Smooth muscle cell (in vitro differentiated cells): ENCODE data around the gene TMPRSS4. TPM values are rescaled to one million over a fixed set of nuclear protein-coding genes. Genes with fewer than 3 reads are reported as not detected.

Experiments
- DNase-seq: peaks from one replicate; lab custom pipeline; 2025; ENCODE audit not compliant: unreplicated experiment; lab: John Stamatoyannopoulos, UW
- H2AFZ ChIP-seq: fragments of 200-600 bp; sonication (generic); 2 replicates; pipeline ENCODE4 v1.6.0; 2016; ENCODE audit warnings: antibody characterized with exemption, low read depth, mild to moderate bottlenecking
- H3F3A ChIP-seq: fragments of 200-600 bp; sonication (generic); 2 replicates; pipeline ENCODE4 v1.6.0; 2017; ENCODE audit warnings: antibody characterized with exemption, low read depth
- H3K27ac ChIP-seq: fragments of 200-600 bp; sonication (generic); 2 replicates; pipeline ENCODE4 v1.5.1; 2016; ENCODE audit warnings: low read depth, mild to moderate bottlenecking
- H3K27me3 ChIP-seq: fragments of 200-600 bp; sonication (generic); 2 replicates; pipeline ENCODE4 v1.6.1; 2016; ENCODE audit warnings: low read depth, mild to moderate bottlenecking
- H3K36me3 ChIP-seq: fragments of 200-600 bp; sonication (generic); 2 replicates; pipeline ENCODE4 v1.5.1; 2016; ENCODE audit warnings: low read depth
- H3K4me1 ChIP-seq: fragments of 200-600 bp; sonication (generic); 2 replicates; pipeline ENCODE4 v1.5.1; 2016; ENCODE audit warnings: low read depth
- H3K4me2 ChIP-seq: fragments of 200-600 bp; sonication (generic); 2 replicates; pipeline ENCODE4 v1.6.0; 2016; ENCODE audit warnings: mild to moderate bottlenecking
- H3K4me3 ChIP-seq: fragments of 200-600 bp; sonication (generic); 2 replicates; pipeline ENCODE4 v1.5.1; 2016; ENCODE audit warnings: mild to moderate bottlenecking
- H3K79me2 ChIP-seq: fragments of 200-600 bp; sonication (generic); 2 replicates; pipeline ENCODE4 v1.6.0; 2016; ENCODE audit warnings: low read depth, mild to moderate bottlenecking
- H3K9ac ChIP-seq: fragments of 200-600 bp; sonication (generic); 2 replicates; pipeline ENCODE4 v1.6.0; 2016; ENCODE audit warnings: low read depth
- H3K9me3 ChIP-seq: fragments of 200-600 bp; sonication (generic); replicated peaks from 2 replicates; pipeline ENCODE4 v1.5.1; 2016; ENCODE audit warnings: low read depth
- H4K20me1 ChIP-seq: fragments of 200-600 bp; sonication (generic); 2 replicates; pipeline ENCODE4 v1.6.0; 2016; ENCODE audit warnings: low read depth
- CTCF ChIP-seq: fragments of 200-600 bp; sonication (generic); IDR thresholded peaks from 2 replicates; pipeline ENCODE4 v1.5.1; 2017; ENCODE audit warnings: borderline replicate concordance, mild to moderate bottlenecking, antibody characterized with exemption; ENCODE audit not compliant: insufficient read depth, poor library complexity, severe bottlenecking
- WGBS: methylation state at CpG from one replicate; pipeline ENCODE4 v1.1.7; 2016; ENCODE audit warnings: low lambda C conversion rate; 5-methylcytosine and 5-hydroxymethylcytosine counted together
- polyA plus RNA-seq: library from polyadenylated mRNA; unstranded; fragments of >200 nt; fragmentation: Nextera tagmentation; extraction: Ambion mirVana; gene quantifications from 2 replicates; pipeline ENCODE4 v1.2.1, GENCODE V29; 2016
- total RNA-seq: library from RNA; depleted of rRNA; stranded (reverse); fragments of >200 nt; gene quantifications from 2 replicates; pipeline ENCODE4 v1.2.3, GENCODE V29; 2014

The TMPRSS4 gene
- total and polyA plus RNA-seq, 2 experiments from 2014 or later, result 7.4 TPM; not detected in 1

GRCh38 chr11:118136801-118137200 lies 59.9 kb downstream of the TMPRSS4 start:
- no peak overlapping the region for H3K9ac ChIP-seq
- H3K79me2 ChIP-seq, result no peaks in the 10 kb centered on the region
- H3K4me1 ChIP-seq, result no peaks in the 10 kb centered on the region
- H4K20me1 ChIP-seq, result no peaks in the 10 kb centered on the region
- peaks cover 44% of the 10 kb centered on the region for H3K27me3 ChIP-seq
- H3K27ac ChIP-seq, result no peak overlapping the region
- no peaks in the 10 kb centered on the region for H3K9me3 ChIP-seq
- H3F3A ChIP-seq, result no peaks in the 10 kb centered on the region
- no peak for DNase-seq
- H3K4me2 ChIP-seq, result no peak overlapping the region
- 84% methylated on average over 10 of the region's 10 CpGs for WGBS
- H3K4me3 ChIP-seq, result no peak overlapping the region
- TF ChIP-seq CTCF, result no peak
- no peak overlapping the region for H2AFZ ChIP-seq
- H3K36me3 ChIP-seq, result no peaks in the 10 kb centered on the region

- H3K4me2 ChIP-seq, result no peak overlapping the region
- no peak overlapping the region for H2AFZ ChIP-seq
- no peak overlapping the region for H3K27ac ChIP-seq
- H3K9ac ChIP-seq, result no peak overlapping the region
- no peaks in the 10 kb centered on the region for H4K20me1 ChIP-seq
- no peaks in the 10 kb centered on the region for H3F3A ChIP-seq
- no peaks in the 10 kb centered on the region for H3K36me3 ChIP-seq
- WGBS, result 55% methylated on average over 10 of the region's 10 CpGs
- no peak for DNase-seq
- no peaks in the 10 kb centered on the region for H3K9me3 ChIP-seq
- H3K4me3 ChIP-seq, result no peak overlapping the region
- no peaks in the 10 kb centered on the region for H3K79me2 ChIP-seq
- no peak for TF ChIP-seq CTCF
- no peaks in the 10 kb centered on the region for H3K4me1 ChIP-seq
- H3K27me3 ChIP-seq, result peaks cover 53% of the 10 kb centered on the region
Measured at GRCh38 chr11:118138839-118139420, 62.1 kb downstream of the TMPRSS4 start.

- DNase-seq, result no peak
- WGBS, result 64% methylated on average over 1 of the region's 1 CpG
- H3K4me2 ChIP-seq, result no peak overlapping the region
- H3F3A ChIP-seq, result no peaks in the 10 kb centered on the region
- H3K9me3 ChIP-seq, result no peaks in the 10 kb centered on the region
- H3K27me3 ChIP-seq, result peaks cover 53% of the 10 kb centered on the region
- no peak overlapping the region for H3K9ac ChIP-seq
- H3K36me3 ChIP-seq, result no peaks in the 10 kb centered on the region
- H3K4me3 ChIP-seq, result no peak overlapping the region
- H3K4me1 ChIP-seq, result no peaks in the 10 kb centered on the region
- H3K27ac ChIP-seq, result no peak overlapping the region
- no peak overlapping the region for H2AFZ ChIP-seq
- no peaks in the 10 kb centered on the region for H4K20me1 ChIP-seq
- no peaks in the 10 kb centered on the region for H3K79me2 ChIP-seq
- TF ChIP-seq CTCF, result no peak
Measured at GRCh38 chr11:118139578-118139977, 62.7 kb downstream of the TMPRSS4 start.

GRCh38 chr11:118142081-118142480 lies 65.2 kb downstream of the TMPRSS4 start:
- Histone ChIP-seq H3K9me3 (no peaks in the 10 kb centered on the region), H4K20me1 (no peaks in the 10 kb centered on the region), H3K27me3 (peaks cover 50% of the 10 kb centered on the region), H3K4me2 (no peak overlapping the region), H3K4me3 (no peak overlapping the region), H3K4me1 (no peaks in the 10 kb centered on the region), H3K9ac (no peak overlapping the region), H3K79me2 (no peaks in the 10 kb centered on the region), H3K36me3 (no peaks in the 10 kb centered on the region), H2AFZ (no peak overlapping the region), H3F3A (no peaks in the 10 kb centered on the region), H3K27ac (no peak overlapping the region)
- DNase-seq, result no peak
- no peak for TF ChIP-seq CTCF
- 57% methylated on average over 2 of the region's 2 CpGs for WGBS
